HEK293 (cell line): Measurements from ENCODE around the gene TMEM170B.

Experiments used
- CTCF ChIA-PET: fragments of 350-600 bp; formaldehyde crosslinking; extraction: SDS; loops from one replicate; lab custom pipeline; 2021; ENCODE audit warnings: antibody characterized with exemption; lab: Yijun Ruan, JAX
- POLR2A ChIA-PET: fragments of 300-600 bp; formaldehyde crosslinking; extraction: SDS; loops from one replicate; lab custom pipeline; 2020; ENCODE audit warnings: antibody characterized with exemption, inconsistent platforms; lab: Yijun Ruan, JAX
- H3K27ac ChIP-seq: fragments of 200-500 bp; sonication (Bioruptor generic); 2 replicates; pipeline ENCODE4 v1.5.1; 2014; ENCODE audit warnings: low read depth, low read length, control low read depth, inconsistent platforms; ENCODE audit errors: extremely low read depth
- H3K36me3 ChIP-seq, 2 experiments: fragments of 200-500 bp in 1 of 2; sonication (Bioruptor generic) in 1 of 2; 1 replicate in 1 of 2; 2 replicates in 1 of 2; pipeline ENCODE4 v1.5.1; 2014 to 2017; ENCODE audit warnings: inconsistent platforms in 2 of 2, low read length in 2 of 2; ENCODE audit not compliant: control insufficient read depth in 2 of 2, insufficient read depth in 1 of 2
- H3K4me1 ChIP-seq: fragments of 200-500 bp; sonication (Bioruptor generic); 2 replicates; pipeline ENCODE4 v1.5.1; 2014; ENCODE audit warnings: mild to moderate bottlenecking, low read length, inconsistent platforms; ENCODE audit not compliant: control insufficient read depth, insufficient read depth
- H3K4me3 ChIP-seq: 2 replicates; pipeline ENCODE4 v1.5.1; 2011; ENCODE audit warnings: low read depth, mild to moderate bottlenecking, control low read depth, low read length, moderate library complexity
- H3K9me3 ChIP-seq: fragments of 200-500 bp; sonication (Bioruptor generic); 2 replicates; pipeline ENCODE4 v1.5.1; 2014; ENCODE audit warnings: low read depth, low read length, inconsistent platforms; ENCODE audit not compliant: control insufficient read depth, insufficient read depth
- IKZF3 ChIP-seq: fragments of 450-650 bp; IDR thresholded peaks from 2 replicates; pipeline ENCODE4 v1.5.0; 2018; ENCODE audit warnings: missing biosample characterization, mild to moderate bottlenecking, missing genetic modification characterization, moderate library complexity
- PRDM1 ChIP-seq: fragments of 450-650 bp; formaldehyde crosslinking; IDR thresholded peaks from 2 replicates; pipeline ENCODE4; 2016; ENCODE audit warnings: missing biosample characterization, missing genetic modification characterization
- SCRT1 ChIP-seq: fragments of 450-650 bp; formaldehyde crosslinking; IDR thresholded peaks from 2 replicates; pipeline ENCODE4 v1.5.1; 2016; ENCODE audit warnings: missing biosample characterization, missing genetic modification characterization, borderline replicate concordance
- SCRT2 ChIP-seq: fragments of 450-650 bp; formaldehyde crosslinking; IDR thresholded peaks from 2 replicates; pipeline ENCODE4 v1.5.1; 2016; ENCODE audit warnings: missing biosample characterization, missing genetic modification characterization
- ZBTB48 ChIP-seq: fragments of 450-650 bp; formaldehyde crosslinking; IDR thresholded peaks from 2 replicates; pipeline ENCODE4 v1.5.1; 2016; ENCODE audit warnings: missing biosample characterization, missing genetic modification characterization
- ZBTB7A ChIP-seq: fragments of 450-650 bp; formaldehyde crosslinking; IDR thresholded peaks from 2 replicates; pipeline ENCODE4 v1.5.1; 2016; ENCODE audit warnings: low read depth, missing biosample characterization, missing genetic modification characterization
- ZFHX2 ChIP-seq: fragments of 450-650 bp; formaldehyde crosslinking; conservative IDR thresholded peaks from 2 replicates; pipeline ENCODE4 v1.5.1; 2016; ENCODE audit warnings: missing biosample characterization, missing genetic modification characterization
- ZNF2 ChIP-seq: fragments of 450-650 bp; formaldehyde crosslinking; IDR thresholded peaks from 2 replicates; pipeline ENCODE4 v1.5.1; 2016; ENCODE audit warnings: missing biosample characterization, missing genetic modification characterization
- ZNF37A ChIP-seq: fragments of 450-650 bp; IDR thresholded peaks from 2 replicates; pipeline ENCODE4 v1.5.1; 2018; ENCODE audit warnings: missing biosample characterization, missing genetic modification characterization
- ZNF394 ChIP-seq: fragments of 450-650 bp; formaldehyde crosslinking; IDR thresholded peaks from 2 replicates; pipeline ENCODE4 v1.5.1; 2016; ENCODE audit warnings: missing biosample characterization, missing genetic modification characterization, mild to moderate bottlenecking, moderate library complexity, borderline replicate concordance
- ZNF654 ChIP-seq: fragments of 450-650 bp; formaldehyde crosslinking; IDR thresholded peaks from 2 replicates; pipeline ENCODE4 v1.5.1; 2016; ENCODE audit warnings: low read depth, missing biosample characterization, missing genetic modification characterization
- ZNF658 ChIP-seq: fragments of 450-650 bp; formaldehyde crosslinking; IDR thresholded peaks from 2 replicates; pipeline ENCODE4; 2016; ENCODE audit warnings: missing biosample characterization, missing genetic modification characterization
- ZNF785 ChIP-seq: fragments of 450-650 bp; formaldehyde crosslinking; IDR thresholded peaks from 2 replicates; pipeline ENCODE4 v1.5.1; 2016; ENCODE audit warnings: missing biosample characterization, missing genetic modification characterization
- ZNF837 ChIP-seq: fragments of 450-650 bp; formaldehyde crosslinking; IDR thresholded peaks from 2 replicates; pipeline ENCODE4 v1.5.1; 2016; ENCODE audit warnings: missing biosample characterization, missing genetic modification characterization
- ZSCAN16 ChIP-seq: fragments of 450-650 bp; formaldehyde crosslinking; IDR thresholded peaks from 2 replicates; pipeline ENCODE4 v1.5.1; 2016; ENCODE audit warnings: missing biosample characterization, missing genetic modification characterization
- TF ChIP-seq, protein P1 (sequence below): fragments of 450-650 bp; formaldehyde crosslinking; IDR thresholded peaks from 2 replicates; pipeline ENCODE4 v1.5.1; 2016; ENCODE audit warnings: missing biosample characterization, missing genetic modification characterization
- TF ChIP-seq, protein P2 (sequence below): fragments of 450-650 bp; formaldehyde crosslinking; IDR thresholded peaks from 2 replicates; pipeline ENCODE4 v1.5.1; 2016; ENCODE audit warnings: missing biosample characterization, missing genetic modification characterization
- TF ChIP-seq, protein P3 (sequence below): fragments of 450-650 bp; formaldehyde crosslinking; IDR thresholded peaks from 2 replicates; pipeline ENCODE4 v1.5.1; 2016; ENCODE audit warnings: missing biosample characterization, missing genetic modification characterization

The TMEM170B gene

DNA sequence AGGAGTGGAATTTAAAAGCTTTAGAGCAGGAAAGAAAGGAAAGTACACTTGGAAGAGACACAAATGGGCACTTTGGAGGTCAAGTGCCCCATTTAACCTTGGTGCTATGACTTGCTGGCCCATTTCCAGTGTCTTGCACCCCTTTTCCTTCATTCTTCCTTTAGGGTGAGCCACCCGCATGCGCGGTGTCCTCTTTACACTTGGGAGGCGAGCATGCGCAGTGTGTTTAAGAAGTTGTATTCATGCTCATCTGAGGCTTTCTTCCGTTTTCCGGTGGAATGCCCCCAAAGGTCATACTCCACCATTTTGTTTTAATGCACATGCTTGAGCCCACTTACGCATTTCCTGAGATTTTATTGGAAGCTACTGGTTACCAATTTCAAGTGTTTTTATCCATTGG, 29.1 kb downstream of the TMEM170B start (continued):
- TF ChIP-seq, protein P1, sequence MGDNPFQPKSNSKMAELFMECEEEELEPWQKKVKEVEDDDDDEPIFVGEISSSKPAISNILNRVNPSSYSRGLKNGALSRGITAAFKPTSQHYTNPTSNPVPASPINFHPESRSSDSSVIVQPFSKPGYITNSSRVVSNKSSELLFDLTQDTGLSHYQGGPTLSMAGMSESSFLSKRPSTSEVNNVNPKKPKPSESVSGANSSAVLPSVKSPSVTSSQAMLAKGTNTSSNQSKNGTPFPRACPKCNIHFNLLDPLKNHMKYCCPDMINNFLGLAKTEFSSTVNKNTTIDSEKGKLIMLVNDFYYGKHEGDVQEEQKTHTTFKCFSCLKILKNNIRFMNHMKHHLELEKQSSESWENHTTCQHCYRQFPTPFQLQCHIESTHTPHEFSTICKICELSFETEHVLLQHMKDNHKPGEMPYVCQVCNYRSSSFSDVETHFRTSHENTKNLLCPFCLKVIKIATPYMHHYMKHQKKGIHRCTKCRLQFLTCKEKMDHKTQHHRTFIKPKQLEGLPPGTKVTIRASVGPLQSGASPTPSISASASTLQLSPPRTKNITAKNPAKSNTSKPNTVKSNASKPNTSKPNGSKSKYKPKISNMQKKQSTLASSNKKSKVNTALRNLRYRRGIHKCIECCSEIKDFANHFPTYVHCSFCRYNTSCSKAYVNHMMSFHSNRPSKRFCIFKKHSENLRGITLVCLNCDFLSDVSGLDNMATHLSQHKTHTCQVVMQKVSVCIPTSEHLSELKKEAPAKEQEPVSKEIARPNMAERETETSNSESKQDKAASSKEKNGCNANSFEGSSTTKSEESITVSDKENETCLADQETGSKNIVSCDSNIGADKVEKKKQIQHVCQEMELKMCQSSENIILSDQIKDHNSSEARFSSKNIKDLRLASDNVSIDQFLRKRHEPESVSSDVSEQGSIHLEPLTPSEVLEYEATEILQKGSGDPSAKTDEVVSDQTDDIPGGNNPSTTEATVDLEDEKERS (tag by site-specific recombination), result no peak
- no peak for TF ChIP-seq ZBTB7A

DNA sequence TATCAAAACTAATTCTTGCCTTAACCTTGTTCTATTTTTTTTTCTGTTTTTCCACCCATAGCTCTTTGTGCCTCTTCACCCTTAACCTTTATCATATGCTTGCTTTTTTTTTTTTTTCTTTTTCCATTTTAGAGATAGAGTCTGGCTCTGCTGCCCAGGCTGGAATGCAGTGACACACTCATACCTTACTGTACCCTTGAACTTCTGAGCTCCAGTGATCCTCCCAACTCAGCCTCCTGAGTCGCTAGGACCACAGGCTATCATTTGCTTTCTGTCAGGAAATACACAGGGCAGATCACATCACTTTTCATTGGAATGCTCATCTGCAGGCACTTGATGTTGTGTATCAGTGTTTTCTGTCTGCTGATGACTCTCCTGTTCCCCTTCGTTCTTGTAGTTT, 33.5 kb downstream of the TMEM170B start:
- POLR2A ChIA-PET, result interaction anchor here (0.6 kb wide), 1 partner anchor 752 kb away, joined by 3 read pairs; no protein-coding TSS in a partner anchor
- Histone ChIP-seq H3K36me3 (peaks cover 3 to 12% of the 10 kb centered on the region in 2 experiments; a peak in 2 of 3 replicates), H3K4me3 (no peak overlapping the region), H3K27ac (no peak overlapping the region)
- TF ChIP-seq ZFHX2 (no peak), ZNF837 (tag by site-specific recombination) (no peak), ZNF658 (no peak), ZBTB48 (tag by site-specific recombination) (no peak)
- TF ChIP-seq, all 188 proteins: peak for 0
- Histone ChIP-seq H3K9me3 (no peaks in the 10 kb centered on the region), H3K4me1 (no peaks in the 10 kb centered on the region)
- CTCF ChIA-PET, result interaction anchor here (0.6 to 1.8 kb wide), 8 partner anchors 19 to 1090 kb away, joined by 3 to 12 read pairs (median 4); no protein-coding TSS in a partner anchor

DNA sequence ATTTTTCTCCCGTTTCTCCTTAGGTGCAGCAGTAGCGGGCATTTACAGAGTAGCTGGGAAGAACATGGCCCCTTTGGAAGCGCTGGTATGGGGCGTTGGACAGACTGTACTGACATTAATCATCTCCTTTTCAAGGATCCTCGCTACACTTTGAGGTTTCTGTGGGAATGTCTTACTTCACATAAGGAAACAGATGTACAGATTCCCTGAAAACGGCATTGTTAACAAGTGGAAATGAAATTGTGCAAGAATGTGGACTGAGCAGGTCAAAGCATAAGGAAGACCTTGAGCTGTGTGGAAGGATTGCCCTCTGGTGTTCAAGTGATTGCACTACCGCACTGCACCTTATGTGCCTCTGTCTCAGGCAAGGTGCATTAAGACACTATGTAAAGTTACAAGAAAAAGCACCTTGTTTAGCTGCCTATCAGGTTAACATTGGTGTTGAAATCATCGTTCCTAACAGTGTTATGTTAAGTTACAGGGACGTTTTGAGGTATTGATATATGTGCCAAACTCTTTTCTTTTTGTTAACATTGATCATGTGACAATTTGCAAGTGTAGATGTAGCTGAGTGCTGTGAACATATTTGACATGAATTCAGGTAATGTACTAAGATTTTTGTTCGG, 38.0 kb downstream of the TMEM170B start:
- no peak for TF ChIP-seq ZNF785 (tag by site-specific recombination)
- TF ChIP-seq, protein P2, sequence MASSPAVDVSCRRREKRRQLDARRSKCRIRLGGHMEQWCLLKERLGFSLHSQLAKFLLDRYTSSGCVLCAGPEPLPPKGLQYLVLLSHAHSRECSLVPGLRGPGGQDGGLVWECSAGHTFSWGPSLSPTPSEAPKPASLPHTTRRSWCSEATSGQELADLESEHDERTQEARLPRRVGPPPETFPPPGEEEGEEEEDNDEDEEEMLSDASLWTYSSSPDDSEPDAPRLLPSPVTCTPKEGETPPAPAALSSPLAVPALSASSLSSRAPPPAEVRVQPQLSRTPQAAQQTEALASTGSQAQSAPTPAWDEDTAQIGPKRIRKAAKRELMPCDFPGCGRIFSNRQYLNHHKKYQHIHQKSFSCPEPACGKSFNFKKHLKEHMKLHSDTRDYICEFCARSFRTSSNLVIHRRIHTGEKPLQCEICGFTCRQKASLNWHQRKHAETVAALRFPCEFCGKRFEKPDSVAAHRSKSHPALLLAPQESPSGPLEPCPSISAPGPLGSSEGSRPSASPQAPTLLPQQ, result 0 out of 2 replicates have a peak, but pooled peaks have one; percentile 16
- TF ChIP-seq PRDM1 (tag by site-specific recombination), result 0 out of 2 replicates have a peak, but pooled peaks have one; percentile 19
- peak; percentile 52; the same call in 1 of the 2 replicates for TF ChIP-seq ZNF2 (tag by site-specific recombination)
- peak; percentile 68 for TF ChIP-seq ZSCAN16
- peak; percentile 68; the same call in 1 of the 2 replicates for TF ChIP-seq ZNF394 (tag by site-specific recombination)
- no peak for TF ChIP-seq ZNF37A (tag by site-specific recombination)
- TF ChIP-seq SCRT1 (tag by site-specific recombination), result 0 out of 2 replicates have a peak, but pooled peaks have one; percentile 26
- TF ChIP-seq ZNF654 (tag by site-specific recombination), result peak; percentile 92
- TF ChIP-seq, protein P3, sequence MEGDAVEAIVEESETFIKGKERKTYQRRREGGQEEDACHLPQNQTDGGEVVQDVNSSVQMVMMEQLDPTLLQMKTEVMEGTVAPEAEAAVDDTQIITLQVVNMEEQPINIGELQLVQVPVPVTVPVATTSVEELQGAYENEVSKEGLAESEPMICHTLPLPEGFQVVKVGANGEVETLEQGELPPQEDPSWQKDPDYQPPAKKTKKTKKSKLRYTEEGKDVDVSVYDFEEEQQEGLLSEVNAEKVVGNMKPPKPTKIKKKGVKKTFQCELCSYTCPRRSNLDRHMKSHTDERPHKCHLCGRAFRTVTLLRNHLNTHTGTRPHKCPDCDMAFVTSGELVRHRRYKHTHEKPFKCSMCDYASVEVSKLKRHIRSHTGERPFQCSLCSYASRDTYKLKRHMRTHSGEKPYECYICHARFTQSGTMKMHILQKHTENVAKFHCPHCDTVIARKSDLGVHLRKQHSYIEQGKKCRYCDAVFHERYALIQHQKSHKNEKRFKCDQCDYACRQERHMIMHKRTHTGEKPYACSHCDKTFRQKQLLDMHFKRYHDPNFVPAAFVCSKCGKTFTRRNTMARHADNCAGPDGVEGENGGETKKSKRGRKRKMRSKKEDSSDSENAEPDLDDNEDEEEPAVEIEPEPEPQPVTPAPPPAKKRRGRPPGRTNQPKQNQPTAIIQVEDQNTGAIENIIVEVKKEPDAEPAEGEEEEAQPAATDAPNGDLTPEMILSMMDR, result peak; percentile 75
- TF ChIP-seq SCRT2 (tag by site-specific recombination), result peak; percentile 98
- TF ChIP-seq IKZF3 (tag by site-specific recombination), result no peak
- TF ChIP-seq, all 188 proteins: peak for 9
- ChIA-PET POLR2A (interaction anchor here (1.5 kb wide), 1 partner anchor 37 kb away, joined by 7 read pairs; no protein-coding TSS in a partner anchor), CTCF (interaction anchor here (0.5 to 3.7 kb wide), 59 partner anchors 8 to 1410 kb away, joined by 3 to 82 read pairs (median 4); no protein-coding TSS in a partner anchor)
- Histone ChIP-seq H3K4me3 (no peak overlapping the region), H3K27ac (no peak overlapping the region), H3K4me1 (no peaks in the 10 kb centered on the region), H3K9me3 (no peaks in the 10 kb centered on the region), H3K36me3 (no peaks in the 10 kb centered on the region)
